Measurements from ENCODE around the gene FILIP1L.

FILIP1L gene

GRCh38 chr3:99885851-99886250, 228.4 kb downstream of the FILIP1L start:
- Histone ChIP-seq H3K27me3 (ENCODE audit: control insufficient read depth in 1 of 2, insufficient read depth in 2 of 2, low read length in 2 of 2) (no peaks in the 10 kb centered on the region), H3K9ac (ENCODE audit: low read length in 2 of 2) (no peak overlapping the region), H3K9me3 (ENCODE audit: control insufficient read depth in 2 of 2, low read length in 2 of 2) (no peaks in the 10 kb centered on the region), H3K4me1 (ENCODE audit: control insufficient read depth, insufficient read depth, low read length) (no peaks in the 10 kb centered on the region), H3K27ac (ENCODE audit: low read length) (no peak overlapping the region), H3K36me3 (ENCODE audit: control insufficient read depth in 2 of 2, insufficient read depth in 2 of 2, low read length in 2 of 2) (no peaks in the 10 kb centered on the region), H3K4me3 (ENCODE audit: low read length in 2 of 2) (no peak overlapping the region)

GRCh38 chr3:99885085-99885484, 229.2 kb downstream of the FILIP1L start:
- Histone ChIP-seq H3K9ac (ENCODE audit: low read length in 2 of 2) (no peak overlapping the region), H3K36me3 (ENCODE audit: control insufficient read depth in 2 of 2, insufficient read depth in 2 of 2, low read length in 2 of 2) (no peaks in the 10 kb centered on the region), H3K27ac (ENCODE audit: low read length) (no peak overlapping the region), H3K4me3 (ENCODE audit: low read length in 2 of 2) (no peak overlapping the region), H3K9me3 (ENCODE audit: control insufficient read depth in 2 of 2, low read length in 2 of 2) (no peaks in the 10 kb centered on the region), H3K27me3 (ENCODE audit: control insufficient read depth in 1 of 2, insufficient read depth in 2 of 2, low read length in 2 of 2) (no peaks in the 10 kb centered on the region), H3K4me1 (ENCODE audit: control insufficient read depth, insufficient read depth, low read length) (no peaks in the 10 kb centered on the region)

GRCh38 chr3:99884484-99884883, 229.8 kb downstream of the FILIP1L start:
- Histone ChIP-seq H3K27me3 (ENCODE audit: control insufficient read depth in 1 of 2, insufficient read depth in 2 of 2, low read length in 2 of 2) (no peaks in the 10 kb centered on the region), H3K9ac (ENCODE audit: low read length in 2 of 2) (no peak overlapping the region), H3K4me1 (ENCODE audit: control insufficient read depth, insufficient read depth, low read length) (no peaks in the 10 kb centered on the region), H3K36me3 (ENCODE audit: control insufficient read depth in 2 of 2, insufficient read depth in 2 of 2, low read length in 2 of 2) (no peaks in the 10 kb centered on the region), H3K4me3 (ENCODE audit: low read length in 2 of 2) (no peak overlapping the region), H3K27ac (ENCODE audit: low read length) (no peak overlapping the region), H3K9me3 (ENCODE audit: control insufficient read depth in 2 of 2, low read length in 2 of 2) (no peaks in the 10 kb centered on the region)

GRCh38 chr3:99883693-99884092, 230.6 kb downstream of the FILIP1L start:
- H3K27ac ChIP-seq (ENCODE audit: low read length), result peak overlapping the region; percentile 2
- no peaks in the 10 kb centered on the region for H3K4me1 ChIP-seq (ENCODE audit: control insufficient read depth, insufficient read depth, low read length)
- no peak overlapping the region for H3K4me3 ChIP-seq (ENCODE audit: low read length in 2 of 2)
- no peaks in the 10 kb centered on the region for H3K36me3 ChIP-seq (ENCODE audit: control insufficient read depth in 2 of 2, insufficient read depth in 2 of 2, low read length in 2 of 2)
- no peaks in the 10 kb centered on the region for H3K9me3 ChIP-seq (ENCODE audit: control insufficient read depth in 2 of 2, low read length in 2 of 2)
- no peaks in the 10 kb centered on the region for H3K27me3 ChIP-seq (ENCODE audit: control insufficient read depth in 1 of 2, insufficient read depth in 2 of 2, low read length in 2 of 2)
- no peak overlapping the region for H3K9ac ChIP-seq (ENCODE audit: low read length in 2 of 2)

GRCh38 chr3:99883138-99883461, 231.2 kb downstream of the FILIP1L start:
- no peaks in the 10 kb centered on the region for H3K27me3 ChIP-seq (ENCODE audit: control insufficient read depth in 1 of 2, insufficient read depth in 2 of 2, low read length in 2 of 2)
- no peaks in the 10 kb centered on the region for H3K4me1 ChIP-seq (ENCODE audit: control insufficient read depth, insufficient read depth, low read length)
- H3K4me3 ChIP-seq (ENCODE audit: low read length in 2 of 2), result no peak overlapping the region
- H3K9ac ChIP-seq (ENCODE audit: low read length in 2 of 2), result no peak overlapping the region
- no peak overlapping the region for H3K27ac ChIP-seq (ENCODE audit: low read length)
- no peaks in the 10 kb centered on the region for H3K36me3 ChIP-seq (ENCODE audit: control insufficient read depth in 2 of 2, insufficient read depth in 2 of 2, low read length in 2 of 2)
- H3K9me3 ChIP-seq (ENCODE audit: control insufficient read depth in 2 of 2, low read length in 2 of 2), result no peaks in the 10 kb centered on the region

GRCh38 chr3:99882436-99883137, 231.7 kb downstream of the FILIP1L start:
- Histone ChIP-seq H3K9me3 (ENCODE audit: control insufficient read depth in 2 of 2, low read length in 2 of 2) (no peaks in the 10 kb centered on the region), H3K27ac (ENCODE audit: low read length) (no peak overlapping the region), H3K36me3 (ENCODE audit: control insufficient read depth in 2 of 2, insufficient read depth in 2 of 2, low read length in 2 of 2) (no peaks in the 10 kb centered on the region), H3K9ac (ENCODE audit: low read length in 2 of 2) (no peak overlapping the region), H3K4me1 (ENCODE audit: control insufficient read depth, insufficient read depth, low read length) (no peaks in the 10 kb centered on the region), H3K4me3 (ENCODE audit: low read length in 2 of 2) (no peak overlapping the region), H3K27me3 (ENCODE audit: control insufficient read depth in 1 of 2, insufficient read depth in 2 of 2, low read length in 2 of 2) (no peaks in the 10 kb centered on the region)

- Histone ChIP-seq H3K27ac (ENCODE audit: low read length) (peak overlapping the region; percentile 73), H3K27me3 (ENCODE audit: control insufficient read depth in 1 of 2, insufficient read depth in 2 of 2, low read length in 2 of 2) (no peaks in the 10 kb centered on the region), H3K9ac (ENCODE audit: low read length in 2 of 2) (peak overlapping the region in 1 of 2 donors; percentile 1), H3K4me3 (ENCODE audit: low read length in 2 of 2) (no peak overlapping the region), H3K4me1 (ENCODE audit: control insufficient read depth, insufficient read depth, low read length) (no peaks in the 10 kb centered on the region), H3K36me3 (ENCODE audit: control insufficient read depth in 2 of 2, insufficient read depth in 2 of 2, low read length in 2 of 2) (no peaks in the 10 kb centered on the region), H3K9me3 (ENCODE audit: control insufficient read depth in 2 of 2, low read length in 2 of 2) (no peaks in the 10 kb centered on the region)
Observed at GRCh38 chr3:99881121-99881524, 233.2 kb downstream of the FILIP1L start.

- Histone ChIP-seq H3K27me3 (ENCODE audit: control insufficient read depth in 1 of 2, insufficient read depth in 2 of 2, low read length in 2 of 2) (no peaks in the 10 kb centered on the region), H3K9ac (ENCODE audit: low read length in 2 of 2) (no peak overlapping the region), H3K36me3 (ENCODE audit: control insufficient read depth in 2 of 2, insufficient read depth in 2 of 2, low read length in 2 of 2) (no peaks in the 10 kb centered on the region), H3K4me3 (ENCODE audit: low read length in 2 of 2) (no peak overlapping the region), H3K4me1 (ENCODE audit: control insufficient read depth, insufficient read depth, low read length) (no peaks in the 10 kb centered on the region), H3K9me3 (ENCODE audit: control insufficient read depth in 2 of 2, low read length in 2 of 2) (no peaks in the 10 kb centered on the region), H3K27ac (ENCODE audit: low read length) (no peak overlapping the region)
Observed at GRCh38 chr3:99879275-99879674, 235.0 kb downstream of the FILIP1L start.

- Histone ChIP-seq H3K4me1 (ENCODE audit: control insufficient read depth, insufficient read depth, low read length) (no peaks in the 10 kb centered on the region), H3K9ac (ENCODE audit: low read length in 2 of 2) (no peak overlapping the region), H3K4me3 (ENCODE audit: low read length in 2 of 2) (no peak overlapping the region), H3K9me3 (ENCODE audit: control insufficient read depth in 2 of 2, low read length in 2 of 2) (no peaks in the 10 kb centered on the region), H3K36me3 (ENCODE audit: control insufficient read depth in 2 of 2, insufficient read depth in 2 of 2, low read length in 2 of 2) (no peaks in the 10 kb centered on the region), H3K27ac (ENCODE audit: low read length) (peak overlapping the region; percentile 12), H3K27me3 (ENCODE audit: control insufficient read depth in 1 of 2, insufficient read depth in 2 of 2, low read length in 2 of 2) (no peaks in the 10 kb centered on the region)
Observed at GRCh38 chr3:99878005-99878404, 236.3 kb downstream of the FILIP1L start.

GRCh38 chr3:99877031-99877579, 237.2 kb downstream of the FILIP1L start:
- Histone ChIP-seq H3K27ac (ENCODE audit: low read length) (peak overlapping the region; percentile 96), H3K27me3 (ENCODE audit: control insufficient read depth in 1 of 2, insufficient read depth in 2 of 2, low read length in 2 of 2) (no peaks in the 10 kb centered on the region), H3K9me3 (ENCODE audit: control insufficient read depth in 2 of 2, low read length in 2 of 2) (no peaks in the 10 kb centered on the region), H3K4me1 (ENCODE audit: control insufficient read depth, insufficient read depth, low read length) (peaks cover 4% of the 10 kb centered on the region), H3K36me3 (ENCODE audit: control insufficient read depth in 2 of 2, insufficient read depth in 2 of 2, low read length in 2 of 2) (no peaks in the 10 kb centered on the region), H3K9ac (ENCODE audit: low read length in 2 of 2) (peak overlapping the region; percentile 99 to 100), H3K4me3 (ENCODE audit: low read length in 2 of 2) (peak overlapping the region in 1 of 2 donors; percentile 91)
